ENCODE measurements around the gene CYBC1.
"Not testable (repeated sequence)": the region's sequence is repeated elsewhere in the genome, so short reads cannot be mapped to it uniquely, and the experiment has no call there.

CYBC1 gene

GRCh38 chr17:82433560-82434215 is 16.9 kb downstream of the CYBC1 start:
- no peak for DNase-seq

GRCh38 chr17:82432017-82432416 is 18.5 kb downstream of the CYBC1 start:
- no peak for DNase-seq

GRCh38 chr17:82429824-82430223 is 20.7 kb downstream of the CYBC1 start:
- DNase-seq: no peak

- DNase-seq: no peak
Measured at GRCh38 chr17:82428546-82428945, 22.0 kb downstream of the CYBC1 start.

GRCh38 chr17:82424863-82425159 is 25.7 kb downstream of the CYBC1 start:
- DNase-seq: no peak

GRCh38 chr17:82424001-82424862 is 26.3 kb downstream of the CYBC1 start:
- peak; percentile 66 for DNase-seq

- peak; percentile 30 for DNase-seq
Measured at GRCh38 chr17:82419540-82419939, 31.0 kb downstream of the CYBC1 start.

GRCh38 chr17:82418001-82418986 is 32.3 kb downstream of the CYBC1 start, which contains the start of the genes HEXD and OGFOD3:
TSS of gene HEXD (plus strand) at chr17:82418347. CDS start at chr17:82419800, 1,453 bp downstream.
TSS of gene OGFOD3 (minus strand) at chr17:82418586. CDS start at chr17:82418485, 101 bp downstream.
- peak; percentile 88 for DNase-seq

GRCh38 chr17:82416771-82417170 is 33.8 kb downstream of the CYBC1 start:
- DNase-seq: no peak

GRCh38 chr17:82416264-82416663 is 34.3 kb downstream of the CYBC1 start:
- no peak for DNase-seq

- DNase-seq: no peak
Measured at GRCh38 chr17:82415786-82416185, 34.8 kb downstream of the CYBC1 start.

- no peak for DNase-seq
Measured at GRCh38 chr17:82415336-82415735, 35.2 kb downstream of the CYBC1 start.

- peak; percentile 80 for DNase-seq
Measured at GRCh38 chr17:82414548-82415281, 35.8 kb downstream of the CYBC1 start.

- DNase-seq: no peak
Measured at GRCh38 chr17:82412535-82413520, 37.7 kb downstream of the CYBC1 start.

- not testable (repeated sequence) for DNase-seq
Measured at GRCh38 chr17:82412081-82412480, 38.5 kb downstream of the CYBC1 start.

GRCh38 chr17:82411396-82412053 is 39.0 kb downstream of the CYBC1 start:
- no peak for DNase-seq

GRCh38 chr17:82410014-82410716 is 40.4 kb downstream of the CYBC1 start:
- DNase-seq: no peak

GRCh38 chr17:82408938-82409318 is 41.6 kb downstream of the CYBC1 start:
- no peak for DNase-seq

- no peak for DNase-seq
Measured at GRCh38 chr17:82408288-82408937, 42.1 kb downstream of the CYBC1 start.
